HG02588 (cell line): ENCODE data around the gene CCR9.

ENCODE experiments used
- ATAC-seq: cut with Tn5 transposase; IDR thresholded peaks from one replicate; pipeline ENCODE4 v1.9.1; 2021; ENCODE audit warnings: mild to moderate bottlenecking, moderate library complexity; ENCODE audit not compliant: unreplicated experiment

CCR9 gene

GRCh38 chr3:45952456-45952855 is 66.1 kb downstream of the CCR9 start:
- ATAC-seq: no peak
